ENCODE data around the gene RAG2. TPM values are rescaled to one million over a fixed set of nuclear protein-coding genes. Genes with fewer than 3 reads are reported as not detected.
"Not testable (repeated sequence)": the region's sequence is repeated elsewhere in the genome, so short reads cannot be mapped to it uniquely, and the experiment has no call there.

Gene RAG2
- total RNA-seq, 1 donor from 2014 or later = not detected

DNA sequence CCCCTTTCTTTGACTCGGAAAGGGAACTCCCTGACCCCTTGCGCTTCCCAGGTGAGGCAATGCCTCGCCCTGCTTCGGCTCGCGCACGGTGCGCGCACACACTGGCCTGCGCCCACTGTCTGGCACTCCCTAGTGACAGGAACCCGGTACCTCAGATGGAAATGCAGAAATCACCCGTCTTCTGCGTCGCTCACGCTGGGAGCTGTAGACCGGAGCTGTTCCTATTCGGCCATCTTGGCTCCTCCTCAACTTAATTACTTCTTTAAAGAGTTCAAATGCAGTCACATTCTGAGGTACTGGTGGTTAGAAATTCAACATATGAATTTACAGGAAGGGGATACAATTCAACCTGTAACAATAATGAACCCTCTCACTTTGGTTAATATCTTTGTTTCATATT, 40.6 kb downstream of the RAG2 start:
- not testable (repeated sequence) for ATAC-seq; DNase-seq (ENCODE audit: low spot score)

DNA sequence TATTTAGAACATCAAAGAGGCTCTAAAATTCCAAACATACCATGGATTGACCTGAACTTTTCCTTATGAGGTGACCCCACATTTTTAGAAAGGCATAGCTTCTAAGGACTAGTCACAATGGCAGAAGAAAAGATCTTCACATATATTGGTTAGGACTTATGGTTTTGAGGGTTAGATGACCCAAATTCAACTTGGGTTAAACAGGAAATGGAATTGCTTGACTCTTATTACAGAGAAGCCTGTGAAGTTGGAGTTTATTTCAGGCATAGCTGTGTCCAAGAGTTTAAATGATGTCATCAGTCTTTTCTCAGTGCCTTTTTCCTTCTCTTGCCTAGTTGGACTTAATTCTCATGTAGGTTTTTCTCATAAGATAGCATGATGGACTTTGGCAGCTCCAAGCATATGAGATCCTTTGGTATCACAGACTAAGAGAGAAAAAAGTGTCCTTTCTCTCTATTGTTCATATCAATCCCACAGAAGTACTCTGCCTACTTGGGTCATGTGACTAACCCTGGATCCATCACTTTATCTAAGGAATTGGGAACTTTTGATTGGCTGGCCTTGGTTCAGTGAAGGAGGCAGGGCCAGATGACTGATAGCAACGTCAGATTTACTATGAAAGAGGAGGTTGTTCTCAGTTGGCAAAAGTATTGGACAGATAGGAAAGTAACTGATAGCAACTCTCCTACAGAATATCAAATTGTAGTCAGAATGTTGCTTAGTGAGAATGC, 47.5 kb downstream of the RAG2 start:
- no peak for ATAC-seq
- DNase-seq (ENCODE audit: low spot score) = no peak

Other genes starting within 250 kb of the RAG2 start
- gene TRAF6, start 88.0 kb downstream of the RAG2 start, total RNA-seq = 6.2 TPM
- 1.2 TPM for gene RAG1, start 30.2 kb downstream of the RAG2 start, total RNA-seq
- gene IFTAP, start 3.7 kb downstream of the RAG2 start, total RNA-seq = 6.0 TPM

Measured in left lobe of liver (tissue), 2 donors.